HG02943 (cell line): ENCODE results near the gene RASAL2.
A peak's percentile ranks its signal among the peaks of the same experiment; 100 is the strongest.
"Not testable (repeated sequence)": the region's sequence is repeated elsewhere in the genome, so short reads cannot be mapped to it uniquely, and the experiment has no call there.

Experiments
- ATAC-seq: cut with Tn5 transposase; IDR thresholded peaks from one replicate; pipeline ENCODE4 v1.9.1; 2021; ENCODE audit warnings: mild to moderate bottlenecking, low read depth, moderate library complexity; ENCODE audit not compliant: unreplicated experiment

RASAL2 gene

DNA sequence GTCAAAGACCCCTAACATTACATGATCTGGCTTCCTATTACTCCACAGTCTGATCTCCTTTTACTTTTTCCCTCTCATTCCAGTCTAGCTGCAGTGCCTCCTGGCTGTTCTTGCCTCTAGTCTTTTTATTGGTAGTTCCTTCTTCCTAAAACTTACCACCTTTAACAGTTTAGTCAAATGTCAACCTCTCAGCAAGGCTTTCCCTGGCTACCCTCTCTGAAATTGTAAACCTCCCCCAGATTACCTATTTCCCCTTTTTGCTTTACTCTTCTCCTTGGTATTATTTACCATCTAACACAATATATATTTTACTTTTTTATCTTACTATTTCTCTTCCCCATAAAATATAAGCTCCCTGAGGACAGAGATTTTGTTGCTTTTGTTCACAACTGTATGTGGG lies 273.2 kb downstream of the RASAL2 start:
- ATAC-seq: no peak

DNA sequence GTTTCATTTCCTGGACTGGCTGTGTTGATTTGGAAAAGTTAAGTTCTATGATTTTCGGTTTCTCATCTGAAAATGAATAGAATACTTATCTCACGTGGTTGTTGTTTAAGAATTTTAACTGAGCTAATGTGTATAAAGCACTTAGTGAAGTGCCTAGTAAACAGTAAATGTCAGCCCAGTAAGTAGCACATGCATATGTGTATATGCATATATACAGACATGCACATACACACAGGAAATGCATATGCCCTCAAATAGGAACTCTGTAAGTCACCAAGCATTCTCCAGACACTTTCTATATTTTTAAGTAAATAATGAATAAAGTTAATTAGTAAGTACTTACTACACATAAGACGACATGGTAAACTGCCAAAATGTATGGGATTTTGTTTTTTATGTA lies 274.3 kb downstream of the RASAL2 start:
- no peak for ATAC-seq

- ATAC-seq: no peak
Measured at GRCh38 chr1:178371235-178371634, 277.3 kb downstream of the RASAL2 start.

GRCh38 chr1:178371933-178372388 lies 278.1 kb downstream of the RASAL2 start:
- no peak for ATAC-seq

GRCh38 chr1:178374016-178374415 lies 280.1 kb downstream of the RASAL2 start:
- no peak for ATAC-seq

DNA sequence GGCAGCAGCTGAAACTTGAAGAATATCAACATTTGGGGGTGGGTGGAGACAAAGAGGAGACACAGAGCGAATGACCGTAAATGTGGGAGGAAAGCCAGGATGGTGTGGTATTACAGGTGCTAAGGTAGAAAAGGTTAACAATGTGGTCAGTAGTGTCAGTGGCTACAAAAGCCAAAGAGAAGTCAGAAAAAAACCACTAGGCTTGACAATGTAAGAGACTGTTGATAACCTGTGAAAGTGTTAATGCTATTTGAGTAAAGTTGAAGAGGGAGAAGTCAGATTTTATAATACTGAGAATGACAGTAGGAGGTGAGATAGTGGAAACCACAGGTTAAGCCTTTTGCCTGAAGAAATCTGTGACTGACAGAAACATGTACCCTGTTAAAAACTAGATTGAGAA lies 282.1 kb downstream of the RASAL2 start:
- no peak for ATAC-seq

DNA sequence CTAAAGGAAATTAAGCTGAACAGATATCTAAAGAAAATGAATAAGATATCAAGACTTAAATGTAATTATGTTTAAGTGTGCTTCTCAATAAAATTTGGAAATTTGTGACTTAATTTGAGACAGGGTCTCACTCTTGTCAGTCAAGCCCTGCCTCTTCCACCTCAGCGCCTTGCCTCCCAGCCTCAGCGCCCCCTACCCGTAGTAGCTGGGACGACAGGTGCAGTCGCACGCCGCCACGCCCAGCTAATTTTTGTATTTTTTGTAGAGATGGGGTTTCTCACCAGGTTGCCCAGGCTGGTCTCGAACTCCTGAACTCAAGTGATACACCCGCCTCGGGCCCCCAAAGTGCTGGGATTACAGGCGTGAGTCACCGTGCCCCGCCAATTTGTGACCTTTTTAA lies 285.9 kb downstream of the RASAL2 start:
- no peak for ATAC-seq

- no peak for ATAC-seq
Measured at GRCh38 chr1:178382372-178382771, 288.5 kb downstream of the RASAL2 start.

DNA sequence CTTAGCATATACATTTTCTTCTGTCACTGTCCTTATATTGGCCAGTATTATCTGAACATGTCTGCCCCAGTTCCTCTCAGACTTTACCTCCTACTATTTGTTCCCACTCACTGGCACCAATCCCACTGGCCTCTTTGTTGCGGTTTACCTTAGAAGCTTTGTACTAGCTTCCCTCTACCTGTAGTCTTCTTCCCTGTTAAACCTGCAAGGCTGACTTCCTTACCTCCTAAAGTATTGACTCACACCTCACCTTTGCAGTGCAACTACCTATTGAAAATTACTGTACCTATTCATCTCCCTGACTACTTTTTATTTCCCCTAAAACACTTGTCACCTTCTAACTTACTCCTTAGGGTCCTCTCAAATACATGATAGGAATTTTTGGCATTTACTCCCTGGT lies 291.8 kb downstream of the RASAL2 start:
- no peak for ATAC-seq

GRCh38 chr1:178388418-178389145 lies 294.7 kb downstream of the RASAL2 start:
- no peak for ATAC-seq

DNA sequence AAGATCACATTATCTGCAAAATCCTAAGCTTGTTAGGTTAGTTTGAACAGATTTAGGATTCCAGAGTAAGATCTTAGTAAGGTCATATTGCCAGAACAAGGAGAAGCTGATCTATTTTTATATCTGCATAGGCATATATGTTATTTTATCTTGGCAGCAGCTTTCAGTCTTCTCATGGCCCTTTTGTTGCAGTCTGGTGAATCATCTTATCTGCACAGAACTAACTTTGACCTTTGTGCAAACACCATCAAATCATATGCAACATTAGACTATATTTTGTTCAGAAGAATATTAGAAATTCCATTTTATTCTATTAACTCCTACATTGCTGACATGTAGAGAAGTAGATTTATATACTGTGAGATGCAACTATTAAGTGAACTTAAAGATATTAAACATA lies 295.5 kb downstream of the RASAL2 start:
- ATAC-seq: no peak

DNA sequence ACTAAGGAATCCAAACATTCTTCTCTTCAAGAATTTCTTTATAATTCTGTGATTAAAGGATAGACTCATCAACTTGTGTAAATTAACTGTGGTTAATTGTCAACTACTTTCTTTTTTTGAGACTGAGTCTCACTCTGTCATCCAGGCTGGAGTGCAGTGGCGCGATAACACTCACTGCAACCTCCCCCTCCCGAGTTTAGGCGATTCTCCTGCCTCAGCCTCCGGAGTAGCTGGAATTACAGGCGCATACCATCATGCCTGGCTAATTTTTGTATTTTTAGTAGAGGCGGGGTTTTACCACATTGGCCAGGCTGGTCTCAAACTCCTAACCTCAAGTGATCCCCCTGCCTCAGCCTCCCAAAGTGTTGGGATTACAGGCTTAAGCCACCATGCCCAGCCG lies 296.4 kb downstream of the RASAL2 start:
- not testable (repeated sequence) for ATAC-seq

DNA sequence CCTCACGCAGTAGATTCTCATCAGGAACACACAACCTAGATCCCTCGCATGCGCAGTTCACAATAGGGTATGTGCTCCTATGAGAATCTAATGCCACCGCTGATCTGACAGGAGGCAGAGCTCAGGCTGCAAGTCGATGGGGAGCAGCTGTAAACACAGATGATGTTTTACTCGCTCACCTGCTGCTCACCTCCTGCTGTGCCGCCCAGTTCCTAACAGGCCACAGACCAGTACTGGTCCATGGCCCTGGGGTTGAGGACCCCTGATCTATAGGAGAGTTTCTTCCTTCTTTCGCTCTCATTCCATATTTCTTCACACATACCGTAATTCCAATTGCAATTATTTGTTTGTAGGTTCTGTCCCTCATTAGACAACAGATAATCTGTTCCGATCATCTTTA lies 299.5 kb downstream of the RASAL2 start:
- ATAC-seq: no peak

DNA sequence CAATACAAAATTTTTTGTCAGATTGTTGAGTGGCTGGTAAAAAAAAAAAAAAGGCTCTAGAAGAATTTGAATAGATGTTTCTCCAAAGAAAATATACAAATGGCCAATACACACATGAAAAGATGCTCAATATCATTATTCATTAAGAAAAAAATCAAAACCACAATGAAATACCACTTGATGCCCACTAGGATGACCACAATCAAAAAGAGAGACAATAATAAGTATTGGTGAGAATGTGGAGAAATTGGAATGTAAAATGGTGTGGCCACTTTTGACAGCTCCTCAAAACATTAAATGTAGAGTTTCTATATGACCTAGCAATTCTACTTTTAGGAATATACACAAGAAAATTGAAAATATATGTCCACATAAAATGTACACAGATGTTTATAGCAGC lies 302.9 kb downstream of the RASAL2 start:
- no peak for ATAC-seq

GRCh38 chr1:178397678-178398077 lies 303.8 kb downstream of the RASAL2 start:
- ATAC-seq: no peak

DNA sequence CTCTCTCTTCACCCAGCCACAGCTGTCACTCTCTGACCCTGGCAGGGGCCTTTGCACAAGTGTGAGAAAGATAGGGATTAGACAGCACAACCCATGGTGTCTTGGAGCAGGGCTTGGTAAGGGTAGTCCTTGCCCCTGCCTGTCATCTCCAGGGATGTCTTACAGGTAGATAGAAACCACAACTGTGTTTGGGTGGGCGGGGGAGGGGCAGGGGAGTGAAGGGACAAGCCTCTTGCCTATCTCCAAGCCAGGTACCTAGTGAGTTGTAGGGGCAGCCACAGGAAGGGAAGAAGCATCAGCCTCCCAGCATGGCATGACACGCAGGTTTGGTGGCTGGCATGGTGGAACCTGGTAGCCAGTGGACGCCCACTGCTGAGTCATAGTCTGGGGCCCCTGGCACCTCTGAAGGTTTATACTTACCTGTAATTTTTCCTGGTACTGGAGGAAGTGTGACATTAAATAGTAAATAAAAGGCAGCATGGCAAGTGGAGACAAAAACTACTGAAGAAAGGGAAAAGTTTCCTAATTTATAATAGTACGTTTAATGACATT lies 305.3 kb downstream of the RASAL2 start:
- no peak for ATAC-seq

DNA sequence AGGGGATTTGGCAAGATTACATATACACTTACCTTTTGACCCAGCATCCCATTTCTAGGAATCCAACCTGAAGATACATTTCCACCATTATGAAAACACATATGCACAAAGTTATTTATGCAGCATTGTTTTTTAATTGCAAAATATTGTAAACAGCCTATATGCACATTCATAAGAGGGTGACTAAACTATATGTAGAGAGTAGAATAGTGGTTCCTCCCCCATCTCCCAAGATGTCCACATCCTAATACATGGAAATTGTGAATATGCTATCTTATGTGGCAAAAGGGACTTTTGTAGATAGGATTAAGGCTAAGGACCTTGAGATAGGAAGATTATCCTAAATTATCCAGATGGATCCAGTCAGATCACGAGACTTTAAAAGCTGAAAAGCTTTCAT lies 311.2 kb downstream of the RASAL2 start:
- no peak for ATAC-seq

DNA sequence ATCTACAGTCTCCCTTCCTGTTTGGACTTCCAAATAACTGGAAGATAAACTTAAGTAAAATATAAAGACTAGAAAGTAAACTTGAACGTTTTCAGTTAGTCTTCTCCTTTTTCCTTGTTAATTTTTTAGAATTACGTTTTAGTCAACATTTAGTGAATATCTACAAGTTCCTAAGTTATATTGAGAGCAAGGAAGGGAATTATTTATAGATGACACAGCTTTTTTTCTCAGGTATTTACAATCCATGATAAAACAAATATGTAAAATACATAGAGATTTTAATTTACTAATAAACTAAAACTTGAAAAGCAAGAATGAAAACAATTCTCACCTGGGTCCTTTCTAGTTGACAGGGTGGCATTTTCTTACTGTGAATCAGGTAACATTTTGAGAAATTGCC lies 313.3 kb downstream of the RASAL2 start:
- no peak for ATAC-seq

- ATAC-seq: no peak
Measured at GRCh38 chr1:178407655-178408054, 313.8 kb downstream of the RASAL2 start.

DNA sequence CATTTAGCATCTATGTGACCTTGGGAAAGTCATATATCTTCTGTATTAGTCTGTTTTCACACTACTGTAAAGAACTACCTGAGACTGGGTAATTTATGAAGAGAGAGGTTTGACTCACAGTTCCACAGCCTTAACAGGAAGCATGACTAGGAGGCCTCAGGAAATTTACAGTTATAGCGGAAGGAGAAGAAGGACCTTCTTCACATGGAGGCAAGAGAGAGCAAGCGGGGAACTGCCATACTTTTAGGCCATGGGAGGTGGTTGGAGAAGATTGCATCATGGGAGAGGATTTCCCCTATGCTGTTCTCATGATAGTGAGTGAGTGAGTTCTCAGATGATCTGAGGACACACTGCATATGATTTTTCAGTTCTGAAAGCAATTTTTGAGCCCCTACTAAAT lies 315.0 kb downstream of the RASAL2 start:
- no peak for ATAC-seq

DNA sequence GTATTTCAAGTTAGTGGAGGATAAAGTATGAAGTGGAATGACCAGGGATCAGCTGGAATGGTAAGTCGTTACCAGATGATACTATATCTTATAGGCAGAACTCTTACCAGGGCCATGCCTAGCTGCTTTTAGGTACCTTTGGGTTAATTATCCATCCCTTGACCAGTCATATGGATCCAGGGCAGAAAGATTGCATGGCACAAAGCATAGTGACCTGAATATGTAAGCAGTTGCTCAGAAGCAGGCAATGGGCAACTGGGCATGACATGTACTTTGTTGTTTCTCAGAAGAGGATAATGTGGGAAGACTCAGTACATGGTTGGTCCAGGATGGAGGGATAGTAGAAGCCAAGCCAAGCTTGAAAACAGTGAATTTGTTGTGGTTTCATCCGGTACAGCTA lies 315.6 kb downstream of the RASAL2 start:
- no peak for ATAC-seq

DNA sequence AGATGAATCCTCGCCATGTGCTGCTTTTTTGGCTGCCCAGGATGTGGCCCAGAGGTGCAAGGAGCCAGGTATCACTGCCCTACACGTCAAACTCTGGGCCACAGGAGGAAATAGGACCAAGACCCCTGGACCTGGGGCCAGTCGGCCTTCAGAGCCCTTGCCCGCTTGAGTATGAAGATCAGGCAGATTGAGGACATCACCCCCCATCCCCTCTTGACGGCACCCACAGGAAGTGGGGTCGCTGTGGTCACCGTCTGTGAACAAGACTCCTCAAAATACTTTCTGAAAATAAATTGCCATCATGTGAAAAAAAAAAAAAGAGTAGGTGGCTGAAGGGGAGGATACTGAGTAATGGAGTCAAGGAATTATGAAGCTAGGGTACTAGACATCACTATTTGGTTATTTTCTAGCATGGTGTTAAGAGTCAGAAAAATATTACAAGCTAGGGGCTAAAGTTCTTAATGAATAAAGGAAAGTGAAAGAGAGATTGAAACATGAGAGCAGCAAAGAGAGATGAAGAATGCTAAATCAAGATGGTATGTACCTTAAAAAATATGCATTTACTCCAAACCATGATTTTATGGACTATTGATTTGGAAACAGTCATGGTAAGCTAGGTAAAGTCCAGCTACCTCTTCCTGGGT lies 318.0 kb downstream of the RASAL2 start:
- ATAC-seq: peak; percentile 82
